Measurements from ENCODE around the gene EXOSC10.
"Not testable (repeated sequence)": the region's sequence is repeated elsewhere in the genome, so short reads cannot be mapped to it uniquely, and the experiment has no call there.

The EXOSC10 gene

GRCh38 chr1:11059968-11060830 lies 39.5 kb downstream of the EXOSC10 start, which contains the start of gene SRM:
Gene SRM (minus strand): TSS chr1:11060018. CDS start chr1:11059943, 75 bp downstream.
- peak; percentile 94 for DNase-seq

- no peak for DNase-seq
These were observed 40.3 kb downstream of the EXOSC10 start for GRCh38 chr1:11059155-11059967.

GRCh38 chr1:11058595-11059154 lies 41.0 kb downstream of the EXOSC10 start:
- DNase-seq, result peak; percentile 55

- no peak for DNase-seq
These were observed 41.6 kb downstream of the EXOSC10 start for GRCh38 chr1:11058026-11058425.

- DNase-seq, result no peak
These were observed 42.2 kb downstream of the EXOSC10 start for GRCh38 chr1:11057477-11057876.

GRCh38 chr1:11056504-11056903 lies 43.2 kb downstream of the EXOSC10 start:
- no peak for DNase-seq

GRCh38 chr1:11055676-11056075 lies 44.0 kb downstream of the EXOSC10 start:
- no peak for DNase-seq

GRCh38 chr1:11054666-11055065 lies 45.0 kb downstream of the EXOSC10 start:
- DNase-seq, result peak; percentile 63

GRCh38 chr1:11054181-11054580 lies 45.5 kb downstream of the EXOSC10 start:
- DNase-seq, result no peak

- no peak for DNase-seq
These were observed 45.9 kb downstream of the EXOSC10 start for GRCh38 chr1:11053758-11054137.

GRCh38 chr1:11052839-11053757 lies 46.6 kb downstream of the EXOSC10 start:
- DNase-seq, result peak; percentile 78

GRCh38 chr1:11051781-11052511 lies 47.7 kb downstream of the EXOSC10 start:
- DNase-seq, result peak; percentile 75

GRCh38 chr1:11051121-11051520 lies 48.5 kb downstream of the EXOSC10 start:
- DNase-seq, result not testable (repeated sequence)

- DNase-seq, result no peak
These were observed 52.9 kb downstream of the EXOSC10 start, which contains the start of gene MASP2 for GRCh38 chr1:11046625-11047365. Gene MASP2 (minus strand): TSS chr1:11047239. CDS start chr1:11047207, 32 bp downstream.

- DNase-seq, result no peak
These were observed 53.5 kb downstream of the EXOSC10 start for GRCh38 chr1:11046270-11046566.

GRCh38 chr1:11045428-11046269 lies 54.0 kb downstream of the EXOSC10 start:
- no peak for DNase-seq

GRCh38 chr1:11044849-11045427 lies 54.7 kb downstream of the EXOSC10 start:
- no peak for DNase-seq

GRCh38 chr1:11044086-11044848 lies 55.4 kb downstream of the EXOSC10 start:
- no peak for DNase-seq

All from NCI-H345 (cell line).